HepG2 (cell line): ENCODE results near the gene IRS2. TPM values are rescaled to one million over a fixed set of nuclear protein-coding genes. Genes with fewer than 3 reads are reported as not detected.
A peak's percentile ranks its signal among the peaks of the same experiment; 100 is the strongest.

Experiments
- AHDC1 ChIP-seq: sonication (generic); formaldehyde crosslinking; IDR thresholded peaks from 2 replicates; pipeline ENCODE4 v1.5.1; 2020; ENCODE audit warnings: mild to moderate bottlenecking, missing genetic modification reagents, borderline replicate concordance
- ATF7-NPFF ChIP-seq: sonication (generic); formaldehyde crosslinking; IDR thresholded peaks from 2 replicates; pipeline ENCODE4 v1.8.1; 2023; ENCODE audit warnings: mild to moderate bottlenecking, low read depth, missing genetic modification reagents, moderate library complexity
- EP300 ChIP-seq, 3 experiments: sonication (generic) in 1 of 3; formaldehyde crosslinking in 1 of 3; IDR thresholded peaks; 2 replicates each; pipeline versions ENCODE4 v1.5.1 to v1.6.1; 2011 to 2020; ENCODE audit warnings: low read depth in 2 of 3, low read length in 2 of 3, borderline replicate concordance in 1 of 3, improper control_type of control experiment in 1 of 3, mild to moderate bottlenecking in 1 of 3, missing genetic modification reagents in 1 of 3, moderate library complexity in 1 of 3
- HNF1B ChIP-seq: sonication (generic); formaldehyde crosslinking; IDR thresholded peaks from 2 replicates; pipeline ENCODE4 v1.5.1; 2020; ENCODE audit warnings: mild to moderate bottlenecking, moderate library complexity, missing genetic modification reagents
- RXRB ChIP-seq: IDR thresholded peaks from 2 replicates; pipeline ENCODE4 v1.6.1; 2016; ENCODE audit warnings: borderline replicate concordance, missing genetic modification reagents, missing compliant biosample characterization
- THAP8 ChIP-seq: sonication (generic); formaldehyde crosslinking; IDR thresholded peaks from 2 replicates; pipeline ENCODE4 v1.5.1; 2020; ENCODE audit warnings: missing genetic modification reagents, mild to moderate bottlenecking, borderline replicate concordance
- ZFP37 ChIP-seq: sonication (generic); formaldehyde crosslinking; IDR thresholded peaks from 2 replicates; pipeline ENCODE4 v1.4.0; 2020; ENCODE audit warnings: missing genetic modification reagents, borderline replicate concordance
- ZGPAT ChIP-seq: IDR thresholded peaks from 2 replicates; pipeline ENCODE4 v1.6.1; 2016; ENCODE audit warnings: mild to moderate bottlenecking
- ZNF10 ChIP-seq: sonication (generic); formaldehyde crosslinking; IDR thresholded peaks from 2 replicates; pipeline ENCODE4 v1.4.0; 2020; ENCODE audit warnings: mild to moderate bottlenecking, low read depth, missing genetic modification reagents, borderline replicate concordance
- ZNF20 ChIP-seq: sonication (generic); formaldehyde crosslinking; IDR thresholded peaks from 2 replicates; pipeline ENCODE4 v1.4.0; 2020; ENCODE audit warnings: mild to moderate bottlenecking, moderate library complexity, missing genetic modification reagents
- ZNF547 ChIP-seq: sonication (generic); formaldehyde crosslinking; IDR thresholded peaks from 2 replicates; pipeline ENCODE4 v1.5.1; 2020; ENCODE audit warnings: mild to moderate bottlenecking, missing genetic modification reagents
- ZNF768 ChIP-seq: sonication (generic); formaldehyde crosslinking; IDR thresholded peaks from 2 replicates; pipeline ENCODE4 v1.4.0; 2020; ENCODE audit warnings: missing genetic modification reagents
- polyA plus RNA-seq, 8 experiments: library from polyadenylated mRNA; depleted of rRNA in 3 of 8; stranded (reverse) in 7 of 8; unstranded in 1 of 8; fragments of >200 nt; fragmentation: Illumina TruSeq in 4 of 8; extraction: Trizol in 4 of 8; gene quantifications; 2 replicates each; pipeline versions ENCODE4 v1.2.1 to v1.2.3, GENCODE V29; 2011 to 2016; ENCODE audit warnings: low read depth in 4 of 8, missing spikeins in 1 of 8, mixed read lengths in 1 of 8; ENCODE audit not compliant: insufficient read depth in 1 of 8
- total RNA-seq, 5 experiments: library from RNA; depleted of rRNA; stranded (reverse); fragments of >200 nt; fragmentation: Illumina TruSeq; extraction: Trizol; gene quantifications; 2 replicates each; pipeline ENCODE4 v1.2.3, GENCODE V29; 2016; ENCODE audit warnings: low read depth in 1 of 5
- TF ChIP-seq, protein P1 (sequence below): sonication (generic); formaldehyde crosslinking; IDR thresholded peaks from 2 replicates; pipeline ENCODE4 v1.4.0; 2020; ENCODE audit warnings: missing genetic modification reagents
- TF ChIP-seq, protein P2 (sequence below): sonication (generic); formaldehyde crosslinking; IDR thresholded peaks from 2 replicates; pipeline ENCODE4 v1.4.0; 2020; ENCODE audit warnings: missing genetic modification reagents

IRS2 gene
- total and polyA plus RNA-seq, 2 of the 13 experiments (the other 11 are each of a cell fraction or from before 2014, with no cell fraction given) = 0.02 to 0.04 TPM

DNA sequence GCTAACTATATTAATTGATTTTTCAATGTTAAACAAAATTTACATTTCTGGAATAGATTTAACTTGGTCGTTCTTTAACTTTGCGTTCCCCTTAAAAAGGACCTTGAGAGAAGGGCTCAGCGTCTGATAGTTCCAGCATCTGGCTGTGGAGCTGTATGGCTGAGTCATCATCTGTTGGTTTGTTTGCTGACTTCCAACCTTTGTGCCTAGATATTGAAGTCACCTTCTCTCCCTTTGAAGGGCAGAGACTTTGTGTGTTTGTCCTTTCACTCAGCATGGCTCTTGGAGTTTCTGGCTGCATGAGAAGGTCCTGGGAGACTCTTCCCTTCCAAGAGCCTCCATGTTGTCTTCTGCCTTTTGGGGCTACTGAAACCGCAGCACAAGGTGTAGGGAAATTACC, 16.6 kb upstream of the IRS2 start (continued):
- no peak for TF ChIP-seq HNF1B (CRISPR knock-in tag)
- TF ChIP-seq THAP8 = no peak
- TF ChIP-seq, protein P1, sequence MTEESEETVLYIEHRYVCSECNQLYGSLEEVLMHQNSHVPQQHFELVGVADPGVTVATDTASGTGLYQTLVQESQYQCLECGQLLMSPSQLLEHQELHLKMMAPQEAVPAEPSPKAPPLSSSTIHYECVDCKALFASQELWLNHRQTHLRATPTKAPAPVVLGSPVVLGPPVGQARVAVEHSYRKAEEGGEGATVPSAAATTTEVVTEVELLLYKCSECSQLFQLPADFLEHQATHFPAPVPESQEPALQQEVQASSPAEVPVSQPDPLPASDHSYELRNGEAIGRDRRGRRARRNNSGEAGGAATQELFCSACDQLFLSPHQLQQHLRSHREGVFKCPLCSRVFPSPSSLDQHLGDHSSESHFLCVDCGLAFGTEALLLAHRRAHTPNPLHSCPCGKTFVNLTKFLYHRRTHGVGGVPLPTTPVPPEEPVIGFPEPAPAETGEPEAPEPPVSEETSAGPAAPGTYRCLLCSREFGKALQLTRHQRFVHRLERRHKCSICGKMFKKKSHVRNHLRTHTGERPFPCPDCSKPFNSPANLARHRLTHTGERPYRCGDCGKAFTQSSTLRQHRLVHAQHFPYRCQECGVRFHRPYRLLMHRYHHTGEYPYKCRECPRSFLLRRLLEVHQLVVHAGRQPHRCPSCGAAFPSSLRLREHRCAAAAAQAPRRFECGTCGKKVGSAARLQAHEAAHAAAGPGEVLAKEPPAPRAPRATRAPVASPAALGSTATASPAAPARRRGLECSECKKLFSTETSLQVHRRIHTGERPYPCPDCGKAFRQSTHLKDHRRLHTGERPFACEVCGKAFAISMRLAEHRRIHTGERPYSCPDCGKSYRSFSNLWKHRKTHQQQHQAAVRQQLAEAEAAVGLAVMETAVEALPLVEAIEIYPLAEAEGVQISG (CRISPR knock-in tag) = peak; percentile 16; the same call in 1 of the 2 replicates
- peak; percentile 37; the same call in 1 of the 2 replicates for TF ChIP-seq RXRB
- TF ChIP-seq, protein P2, sequence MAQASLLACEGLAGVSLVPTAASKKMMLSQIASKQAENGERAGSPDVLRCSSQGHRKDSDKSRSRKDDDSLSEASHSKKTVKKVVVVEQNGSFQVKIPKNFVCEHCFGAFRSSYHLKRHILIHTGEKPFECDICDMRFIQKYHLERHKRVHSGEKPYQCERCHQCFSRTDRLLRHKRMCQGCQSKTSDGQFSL (CRISPR knock-in tag) = no peak
- no peak for TF ChIP-seq ATF7-NPFF
- TF ChIP-seq AHDC1 (CRISPR knock-in tag) = peak; percentile 92
- TF ChIP-seq ZNF768 (CRISPR knock-in tag) = no peak
- TF ChIP-seq ZFP37 (CRISPR knock-in tag) = 0 out of 2 replicates have a peak, but pooled peaks have one; percentile 36
- TF ChIP-seq ZNF10 (CRISPR knock-in tag) = no peak
- TF ChIP-seq ZNF20 = no peak
- peak in 1 of 2 experiments; percentile 61; a peak in 2 of 4 replicates for TF ChIP-seq EP300 (IDR thresholded peaks at IDR 0.05; ENCODE audit: low read depth in 2 of 2, low read length in 2 of 2)
- TF ChIP-seq EP300 (CRISPR knock-in tag; IDR thresholded peaks at IDR 0.05; ENCODE audit: borderline replicate concordance) = peak; percentile 33; the same call in 1 of the 2 replicates
- no peak for TF ChIP-seq ZGPAT (CRISPR knock-in tag)
- no peak for TF ChIP-seq ZNF547 (CRISPR knock-in tag)
